Vagina (tissue), 2 donors: ENCODE data around the gene TEKT3.

Experiments used
- POLR2A ChIP-seq, 2 donors: fragments of 450-650 bp; IDR thresholded peaks; one replicate each; pipeline ENCODE4 v1.6.1; 2017; ENCODE audit warnings: antibody characterized with exemption in 2 of 2, mild to moderate bottlenecking in 2 of 2, moderate library complexity in 2 of 2
- TF ChIP-seq, protein P1 (sequence below), 3 experiments: fragments of 450-650 bp in 2 of 3; fragments of 200-600 bp in 1 of 3; sonication (generic) in 1 of 3; IDR thresholded peaks; one replicate each; pipeline ENCODE4 v1.5.1; 2017 to 2019; ENCODE audit warnings: antibody characterized with exemption in 3 of 3, mild to moderate bottlenecking in 2 of 3, moderate library complexity in 2 of 3

DNA sequence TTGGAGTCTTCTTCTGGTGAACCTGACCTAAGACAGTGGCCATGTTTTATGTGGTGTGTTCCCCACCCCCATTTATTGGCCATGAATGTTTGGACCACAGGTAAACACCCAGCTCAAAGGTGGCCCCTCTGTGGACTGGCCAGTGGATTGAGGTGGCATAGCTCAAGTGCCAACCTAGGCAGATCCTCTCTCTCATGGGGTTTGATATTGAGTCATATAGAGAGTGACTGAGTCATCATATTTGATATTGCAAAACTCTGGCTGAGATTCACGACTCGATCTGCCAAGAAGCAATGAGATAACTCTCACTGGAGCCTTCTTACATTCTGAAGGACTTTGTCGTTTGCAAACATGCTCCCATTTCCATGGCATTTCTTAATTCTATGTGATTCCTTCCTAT lies 10.5 kb upstream of the TEKT3 start:
- TF ChIP-seq, protein P1, sequence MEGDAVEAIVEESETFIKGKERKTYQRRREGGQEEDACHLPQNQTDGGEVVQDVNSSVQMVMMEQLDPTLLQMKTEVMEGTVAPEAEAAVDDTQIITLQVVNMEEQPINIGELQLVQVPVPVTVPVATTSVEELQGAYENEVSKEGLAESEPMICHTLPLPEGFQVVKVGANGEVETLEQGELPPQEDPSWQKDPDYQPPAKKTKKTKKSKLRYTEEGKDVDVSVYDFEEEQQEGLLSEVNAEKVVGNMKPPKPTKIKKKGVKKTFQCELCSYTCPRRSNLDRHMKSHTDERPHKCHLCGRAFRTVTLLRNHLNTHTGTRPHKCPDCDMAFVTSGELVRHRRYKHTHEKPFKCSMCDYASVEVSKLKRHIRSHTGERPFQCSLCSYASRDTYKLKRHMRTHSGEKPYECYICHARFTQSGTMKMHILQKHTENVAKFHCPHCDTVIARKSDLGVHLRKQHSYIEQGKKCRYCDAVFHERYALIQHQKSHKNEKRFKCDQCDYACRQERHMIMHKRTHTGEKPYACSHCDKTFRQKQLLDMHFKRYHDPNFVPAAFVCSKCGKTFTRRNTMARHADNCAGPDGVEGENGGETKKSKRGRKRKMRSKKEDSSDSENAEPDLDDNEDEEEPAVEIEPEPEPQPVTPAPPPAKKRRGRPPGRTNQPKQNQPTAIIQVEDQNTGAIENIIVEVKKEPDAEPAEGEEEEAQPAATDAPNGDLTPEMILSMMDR (IDR thresholded peaks at IDR 0.05), result no peak
- TF ChIP-seq POLR2A (IDR thresholded peaks at IDR 0.05), result no peak
